ENCODE results near the gene COL6A3.

GRCh38 chr2:237324837-237325236, 89.1 kb downstream of the COL6A3 start:
- no peak for TF ChIP-seq CTCF (IDR thresholded peaks at IDR 0.05)
- no peak for TF ChIP-seq POLR2A (IDR thresholded peaks at IDR 0.05)

Measured in right lobe of liver (tissue), 4 donors.